Panc1 (cell line): ENCODE data around the gene TRDMT1. TPM values are rescaled to one million over a fixed set of nuclear protein-coding genes. Genes with fewer than 3 reads are reported as not detected.
A peak's percentile ranks its signal among the peaks of the same experiment; 100 is the strongest.

Source experiments
- ATAC-seq: fragments of 200-7000 bp; cut with Tn5 transposase; 2 replicates; pipeline ENCODE4 v1.9.1; 2020; ENCODE audit warnings: mild to moderate bottlenecking, moderate library complexity
- BruUV-seq: library from RNA; stranded (reverse); fragments of 400-500 nt; replicated peaks from 2 replicates; lab custom pipeline; 2021; lab: Mats Ljungman, UMichigan
- CTCF ChIA-PET: fragments of 300-600 bp; sonication (Branson Sonifier 250); formaldehyde crosslinking; loops from one replicate; lab custom pipeline; 2022; ENCODE audit warnings: antibody characterized with exemption; lab: Charles Lee
- POLR2A ChIA-PET: fragments of 300-600 bp; sonication (Branson Sonifier 250); formaldehyde crosslinking; loops from one replicate; lab custom pipeline; 2022; ENCODE audit warnings: antibody characterized with exemption; lab: Charles Lee
- DNase-seq: peaks from one replicate; pipeline ENCODE4 v3.0.0-alpha.2; 2010; ENCODE audit warnings: low read depth, low spot score
- H3K27ac ChIP-seq: 2 replicates; pipeline ENCODE4 v1.5.1; 2011; ENCODE audit warnings: mild to moderate bottlenecking, low read length, inconsistent platforms
- H3K27me3 ChIP-seq: fragments of 200-500 bp; sonication (Bioruptor generic); 2 replicates; pipeline ENCODE4 v1.6.0; 2014; ENCODE audit warnings: low read length, inconsistent platforms; ENCODE audit not compliant: control insufficient read depth, insufficient read depth
- H3K36me3 ChIP-seq: fragments of 200-500 bp; sonication (Bioruptor generic); 2 replicates; pipeline ENCODE4 v1.5.1; 2014; ENCODE audit warnings: inconsistent platforms, mild to moderate bottlenecking, low read length, moderate library complexity; ENCODE audit not compliant: control insufficient read depth, insufficient read depth
- H3K4me1 ChIP-seq: 2 replicates; pipeline ENCODE4 v1.5.1; 2011; ENCODE audit warnings: inconsistent platforms, mild to moderate bottlenecking, low read length, moderate library complexity; ENCODE audit not compliant: control insufficient read depth, insufficient read depth
- H3K4me3 ChIP-seq, 2 experiments: 2 replicates each; pipeline ENCODE4 v1.5.1; 2011 to 2012; ENCODE audit warnings: low read depth in 2 of 2, low read length in 2 of 2, mild to moderate bottlenecking in 2 of 2, inconsistent platforms in 1 of 2, moderate library complexity in 1 of 2
- H3K9me3 ChIP-seq: fragments of 200-500 bp; sonication (Bioruptor generic); 2 replicates; pipeline ENCODE4 v1.5.1; 2014; ENCODE audit warnings: low read depth, mild to moderate bottlenecking, inconsistent platforms, low read length, moderate library complexity; ENCODE audit not compliant: control insufficient read depth, insufficient read depth
- POLR2AphosphoS5 ChIP-seq: IDR thresholded peaks from 2 replicates; pipeline ENCODE4 v1.6.1; 2012; ENCODE audit warnings: mild to moderate bottlenecking, low read depth, low read length, moderate library complexity
- SIN3A ChIP-seq: IDR thresholded peaks from 2 replicates; pipeline ENCODE4 v1.6.1; 2012; ENCODE audit warnings: low read depth, mild to moderate bottlenecking, low read length, moderate library complexity, borderline replicate concordance; ENCODE audit not compliant: insufficient read depth
- TCF7L2 ChIP-seq: IDR thresholded peaks from 2 replicates; pipeline ENCODE4 v1.6.1; 2011; ENCODE audit warnings: mild to moderate bottlenecking, low read depth, low read length, inconsistent platforms
- in situ Hi-C: cut with HindIII; loops from 2 replicates; pipeline ENCODE4 v1.10.0; 2016; ENCODE audit warnings: low sequenced_read_pairs, low pct_unique_long_range_greater_than_20kb
- intact Hi-C: fragments of 100-400 bp; cut with micrococcal nuclease; formaldehyde crosslinking; loops from one replicate; pipeline ENCODE4 v1.10.0; 2022; ENCODE audit not compliant: unreplicated experiment
- total RNA-seq: library from RNA; stranded (reverse); gene quantifications from one replicate; pipeline ENCODE4 v1.2.1, GENCODE V29; 2021; ENCODE audit not compliant: unreplicated experiment
- TF ChIP-seq, protein P1 (sequence below): fragments of 450-650 bp; IDR thresholded peaks from 2 replicates; pipeline ENCODE4 v1.5.1; 2017; ENCODE audit warnings: mild to moderate bottlenecking
- TF ChIP-seq, protein P2 (sequence below), 2 experiments: IDR thresholded peaks; 2 replicates each; pipeline ENCODE4 v1.6.1; 2011 to 2012; ENCODE audit warnings: low read depth in 2 of 2, control low read depth in 1 of 2, low read length in 1 of 2, mild to moderate bottlenecking in 1 of 2, moderate library complexity in 1 of 2; ENCODE audit not compliant: insufficient read depth in 1 of 2

The TRDMT1 gene
- total RNA-seq, 1 experiment from 2014 or later, result 7.6 TPM

DNA sequence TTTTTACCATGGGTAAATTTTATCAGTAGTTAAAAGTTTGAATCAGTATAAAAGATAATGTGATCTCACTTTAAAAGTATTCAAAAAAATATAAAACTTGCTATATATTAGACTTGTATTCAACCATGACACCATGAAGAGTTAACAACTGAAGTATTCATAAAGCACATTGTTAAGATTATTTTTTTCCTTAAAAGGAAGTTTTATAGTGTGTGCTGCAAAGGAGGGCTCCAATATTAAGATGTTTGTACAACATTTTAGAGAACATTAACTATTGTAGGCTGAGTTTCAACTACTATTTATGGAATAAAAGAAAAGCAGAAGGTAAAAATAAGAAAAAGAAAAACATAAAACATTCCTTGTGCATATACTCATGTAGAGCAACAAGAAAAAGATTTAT, 47.4 kb downstream of the TRDMT1 start:
- Histone ChIP-seq H3K36me3 (no peaks in the 10 kb centered on the region), H3K4me1 (no peaks in the 10 kb centered on the region), H3K4me3 (no peak overlapping the region), H3K9me3 (no peaks in the 10 kb centered on the region), H3K27ac (no peak overlapping the region), H3K27me3 (no peaks in the 10 kb centered on the region)
- CTCF ChIA-PET, result no interaction called here
- TF ChIP-seq TCF7L2 (no peak), SIN3A (no peak), POLR2AphosphoS5 (no peak)
- TF ChIP-seq, protein P1, sequence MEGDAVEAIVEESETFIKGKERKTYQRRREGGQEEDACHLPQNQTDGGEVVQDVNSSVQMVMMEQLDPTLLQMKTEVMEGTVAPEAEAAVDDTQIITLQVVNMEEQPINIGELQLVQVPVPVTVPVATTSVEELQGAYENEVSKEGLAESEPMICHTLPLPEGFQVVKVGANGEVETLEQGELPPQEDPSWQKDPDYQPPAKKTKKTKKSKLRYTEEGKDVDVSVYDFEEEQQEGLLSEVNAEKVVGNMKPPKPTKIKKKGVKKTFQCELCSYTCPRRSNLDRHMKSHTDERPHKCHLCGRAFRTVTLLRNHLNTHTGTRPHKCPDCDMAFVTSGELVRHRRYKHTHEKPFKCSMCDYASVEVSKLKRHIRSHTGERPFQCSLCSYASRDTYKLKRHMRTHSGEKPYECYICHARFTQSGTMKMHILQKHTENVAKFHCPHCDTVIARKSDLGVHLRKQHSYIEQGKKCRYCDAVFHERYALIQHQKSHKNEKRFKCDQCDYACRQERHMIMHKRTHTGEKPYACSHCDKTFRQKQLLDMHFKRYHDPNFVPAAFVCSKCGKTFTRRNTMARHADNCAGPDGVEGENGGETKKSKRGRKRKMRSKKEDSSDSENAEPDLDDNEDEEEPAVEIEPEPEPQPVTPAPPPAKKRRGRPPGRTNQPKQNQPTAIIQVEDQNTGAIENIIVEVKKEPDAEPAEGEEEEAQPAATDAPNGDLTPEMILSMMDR, result no peak
- TF ChIP-seq, protein P2, sequence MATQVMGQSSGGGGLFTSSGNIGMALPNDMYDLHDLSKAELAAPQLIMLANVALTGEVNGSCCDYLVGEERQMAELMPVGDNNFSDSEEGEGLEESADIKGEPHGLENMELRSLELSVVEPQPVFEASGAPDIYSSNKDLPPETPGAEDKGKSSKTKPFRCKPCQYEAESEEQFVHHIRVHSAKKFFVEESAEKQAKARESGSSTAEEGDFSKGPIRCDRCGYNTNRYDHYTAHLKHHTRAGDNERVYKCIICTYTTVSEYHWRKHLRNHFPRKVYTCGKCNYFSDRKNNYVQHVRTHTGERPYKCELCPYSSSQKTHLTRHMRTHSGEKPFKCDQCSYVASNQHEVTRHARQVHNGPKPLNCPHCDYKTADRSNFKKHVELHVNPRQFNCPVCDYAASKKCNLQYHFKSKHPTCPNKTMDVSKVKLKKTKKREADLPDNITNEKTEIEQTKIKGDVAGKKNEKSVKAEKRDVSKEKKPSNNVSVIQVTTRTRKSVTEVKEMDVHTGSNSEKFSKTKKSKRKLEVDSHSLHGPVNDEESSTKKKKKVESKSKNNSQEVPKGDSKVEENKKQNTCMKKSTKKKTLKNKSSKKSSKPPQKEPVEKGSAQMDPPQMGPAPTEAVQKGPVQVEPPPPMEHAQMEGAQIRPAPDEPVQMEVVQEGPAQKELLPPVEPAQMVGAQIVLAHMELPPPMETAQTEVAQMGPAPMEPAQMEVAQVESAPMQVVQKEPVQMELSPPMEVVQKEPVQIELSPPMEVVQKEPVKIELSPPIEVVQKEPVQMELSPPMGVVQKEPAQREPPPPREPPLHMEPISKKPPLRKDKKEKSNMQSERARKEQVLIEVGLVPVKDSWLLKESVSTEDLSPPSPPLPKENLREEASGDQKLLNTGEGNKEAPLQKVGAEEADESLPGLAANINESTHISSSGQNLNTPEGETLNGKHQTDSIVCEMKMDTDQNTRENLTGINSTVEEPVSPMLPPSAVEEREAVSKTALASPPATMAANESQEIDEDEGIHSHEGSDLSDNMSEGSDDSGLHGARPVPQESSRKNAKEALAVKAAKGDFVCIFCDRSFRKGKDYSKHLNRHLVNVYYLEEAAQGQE (IDR thresholded peaks at IDR 0.05; ENCODE audit: insufficient read depth in 1 of 2, low read depth in 2 of 2, low read length in 1 of 2), result no peak
- no peak for DNase-seq
- no peak for ATAC-seq
- in situ Hi-C loops (no loop called here), intact Hi-C loops (no loop called here)
- no TSS peak for BruUV-seq
- POLR2A ChIA-PET, result no interaction called here

DNA sequence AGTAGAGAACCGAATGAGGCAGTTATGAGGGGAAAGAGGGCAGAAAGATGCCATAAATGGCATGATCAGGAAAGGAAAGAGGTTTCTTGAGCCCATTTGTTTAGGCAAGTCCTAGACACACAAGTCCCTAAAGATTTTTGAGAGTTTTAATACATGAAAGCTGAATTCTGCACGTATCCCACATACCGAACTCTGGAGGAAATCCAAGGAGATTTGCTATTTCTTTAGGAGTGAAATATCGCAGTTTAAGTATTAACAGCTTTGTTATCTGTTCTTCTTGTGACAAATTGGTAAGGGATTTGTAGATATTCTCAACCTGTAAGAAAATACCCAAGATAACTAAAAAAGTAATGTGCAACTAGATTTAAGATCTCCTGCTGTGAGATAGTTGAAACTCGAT, 48.2 kb downstream of the TRDMT1 start:
- POLR2A ChIA-PET, result no interaction called here
- intact Hi-C loops, result no loop called here
- Histone ChIP-seq H3K36me3 (no peaks in the 10 kb centered on the region), H3K4me1 (no peaks in the 10 kb centered on the region), H3K9me3 (no peaks in the 10 kb centered on the region), H3K27me3 (no peaks in the 10 kb centered on the region), H3K27ac (0 out of 2 replicates have a peak overlapping the region, but pooled peaks have one; percentile 34), H3K4me3 (no peak overlapping the region)
- DNase-seq (no peak), ATAC-seq (no peak)
- in situ Hi-C loops, result no loop called here
- TF ChIP-seq SIN3A, result no peak
- TF ChIP-seq, protein P2 (IDR thresholded peaks at IDR 0.05; ENCODE audit: insufficient read depth in 1 of 2, low read depth in 2 of 2, low read length in 1 of 2), result no peak
- TF ChIP-seq POLR2AphosphoS5, result no peak
- TF ChIP-seq, protein P1, result no peak
- BruUV-seq, result no TSS peak
- CTCF ChIA-PET, result interaction anchor here (0.5 kb wide), 1 partner anchor 154 kb away, joined by 3 read pairs; no protein-coding TSS in a partner anchor
